Measurements from ENCODE around the gene HDLBP.

Gene HDLBP

DNA sequence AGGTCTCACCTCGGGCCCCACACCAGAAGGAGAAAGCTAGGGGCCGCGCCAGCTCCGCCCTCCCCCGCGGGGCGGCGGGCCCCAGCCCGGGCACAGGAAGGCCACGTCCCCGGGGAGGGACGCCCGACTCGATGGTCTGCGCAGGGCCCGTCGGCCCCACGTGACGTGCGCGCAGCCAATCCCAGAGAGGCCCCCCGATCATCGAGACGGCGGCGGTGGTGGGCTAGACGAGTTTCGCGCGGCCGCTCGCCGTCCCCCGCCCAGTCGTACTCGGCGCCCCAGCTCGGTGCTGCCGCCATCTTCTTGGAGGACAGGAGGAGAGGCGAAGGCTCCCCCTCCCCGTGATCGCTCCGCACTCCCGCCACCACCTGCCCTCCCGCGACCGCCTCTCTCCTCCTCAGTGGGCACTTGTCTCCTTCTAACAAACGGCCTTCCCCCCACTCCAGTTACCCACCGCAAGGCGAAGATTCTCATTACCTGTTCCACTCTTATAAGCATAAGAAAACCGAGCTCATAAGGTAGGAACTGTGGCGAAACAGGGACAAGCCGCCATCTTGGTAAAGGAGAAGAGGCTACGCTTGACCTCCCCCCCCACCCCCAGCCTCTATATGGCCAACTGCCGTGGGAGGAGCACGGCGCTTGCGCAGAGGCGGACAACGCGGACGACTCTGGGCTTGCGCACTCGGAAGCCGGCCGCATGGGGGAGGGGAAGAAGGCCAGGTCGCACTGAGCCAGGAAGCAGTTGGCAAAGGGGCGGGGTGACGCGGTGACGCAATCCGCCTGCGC is at the start of gene HDLBP:
TSS of gene HDLBP (minus strand) at position 580 of the 786 bp plus-strand sequence. CDS start 48,803 bp downstream, outside the sequence.
- H3K4me1 ChIP-seq (ENCODE audit: insufficient read depth, poor library complexity, severe bottlenecking), result peaks cover 56% of the 10 kb centered on the region
- no peaks in the 10 kb centered on the region for H3K9me3 ChIP-seq (ENCODE audit: severe bottlenecking)
- peaks cover 41% of the 10 kb centered on the region for H3K36me3 ChIP-seq (ENCODE audit: low read depth)
- no peaks in the 10 kb centered on the region for H3K27me3 ChIP-seq (ENCODE audit: insufficient read depth, poor library complexity, severe bottlenecking)
- DNase-seq (ENCODE audit: low spot score) (peak; percentile 98), ATAC-seq (ENCODE audit: low read depth) (peak; percentile 83)
- H3K27ac ChIP-seq (ENCODE audit: poor library complexity, severe bottlenecking), result peak within 1 kb of the TSS; percentile 83
- TF ChIP-seq, protein P1, sequence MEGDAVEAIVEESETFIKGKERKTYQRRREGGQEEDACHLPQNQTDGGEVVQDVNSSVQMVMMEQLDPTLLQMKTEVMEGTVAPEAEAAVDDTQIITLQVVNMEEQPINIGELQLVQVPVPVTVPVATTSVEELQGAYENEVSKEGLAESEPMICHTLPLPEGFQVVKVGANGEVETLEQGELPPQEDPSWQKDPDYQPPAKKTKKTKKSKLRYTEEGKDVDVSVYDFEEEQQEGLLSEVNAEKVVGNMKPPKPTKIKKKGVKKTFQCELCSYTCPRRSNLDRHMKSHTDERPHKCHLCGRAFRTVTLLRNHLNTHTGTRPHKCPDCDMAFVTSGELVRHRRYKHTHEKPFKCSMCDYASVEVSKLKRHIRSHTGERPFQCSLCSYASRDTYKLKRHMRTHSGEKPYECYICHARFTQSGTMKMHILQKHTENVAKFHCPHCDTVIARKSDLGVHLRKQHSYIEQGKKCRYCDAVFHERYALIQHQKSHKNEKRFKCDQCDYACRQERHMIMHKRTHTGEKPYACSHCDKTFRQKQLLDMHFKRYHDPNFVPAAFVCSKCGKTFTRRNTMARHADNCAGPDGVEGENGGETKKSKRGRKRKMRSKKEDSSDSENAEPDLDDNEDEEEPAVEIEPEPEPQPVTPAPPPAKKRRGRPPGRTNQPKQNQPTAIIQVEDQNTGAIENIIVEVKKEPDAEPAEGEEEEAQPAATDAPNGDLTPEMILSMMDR (IDR thresholded peaks at IDR 0.05; ENCODE audit: poor library complexity, severe bottlenecking), result peak; percentile 84
- peak within 1 kb of the TSS; percentile 95 for H3K4me3 ChIP-seq (ENCODE audit: severe bottlenecking)

DNA sequence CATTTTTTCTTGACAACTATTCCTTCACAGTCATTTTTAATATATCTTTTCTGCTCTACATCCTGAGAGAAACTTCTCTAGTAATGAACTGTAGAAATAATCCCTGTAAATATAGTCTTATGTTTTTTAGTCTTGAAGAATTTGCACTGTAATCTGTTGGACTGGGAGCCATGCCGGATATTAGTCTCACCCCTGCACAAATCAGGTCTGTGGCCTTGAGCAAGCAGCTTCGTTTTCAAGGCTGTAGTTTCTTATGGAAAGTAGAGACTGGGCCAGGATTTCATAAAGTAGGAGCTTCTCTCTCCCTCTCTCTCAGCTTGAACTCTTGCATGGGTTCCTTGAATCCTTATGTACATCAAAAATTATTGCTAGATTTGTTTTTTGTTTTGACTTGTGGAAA is 49.3 kb upstream of the HDLBP start:
- TF ChIP-seq, protein P1 (IDR thresholded peaks at IDR 0.05; ENCODE audit: poor library complexity, severe bottlenecking), result no peak
- no peak for ATAC-seq (ENCODE audit: low read depth)

GRCh38 chr2:241363426-241363825 is 48.0 kb upstream of the HDLBP start:
- no peak; the same call in 2 of the 3 replicates for ATAC-seq (ENCODE audit: low read depth)
- Histone ChIP-seq H3K9me3 (ENCODE audit: severe bottlenecking) (no peaks in the 10 kb centered on the region), H3K4me3 (ENCODE audit: severe bottlenecking) (no peak overlapping the region), H3K27me3 (ENCODE audit: insufficient read depth, poor library complexity, severe bottlenecking) (no peaks in the 10 kb centered on the region), H3K27ac (ENCODE audit: poor library complexity, severe bottlenecking) (no peak overlapping the region), H3K36me3 (ENCODE audit: low read depth) (peaks cover 12% of the 10 kb centered on the region), H3K4me1 (ENCODE audit: insufficient read depth, poor library complexity, severe bottlenecking) (no peaks in the 10 kb centered on the region)
- TF ChIP-seq, protein P1 (IDR thresholded peaks at IDR 0.05; ENCODE audit: poor library complexity, severe bottlenecking), result no peak
- no peak for DNase-seq (ENCODE audit: low spot score)

More for the DNA sequence above, 49.3 kb upstream of the HDLBP start:
- Histone ChIP-seq H3K4me3 (ENCODE audit: severe bottlenecking) (no peak overlapping the region), H3K4me1 (ENCODE audit: insufficient read depth, poor library complexity, severe bottlenecking) (no peaks in the 10 kb centered on the region), H3K27ac (ENCODE audit: poor library complexity, severe bottlenecking) (no peak overlapping the region), H3K36me3 (ENCODE audit: low read depth) (peaks cover 12% of the 10 kb centered on the region), H3K27me3 (ENCODE audit: insufficient read depth, poor library complexity, severe bottlenecking) (no peaks in the 10 kb centered on the region), H3K9me3 (ENCODE audit: severe bottlenecking) (no peaks in the 10 kb centered on the region)
- no peak for DNase-seq (ENCODE audit: low spot score)

DNA sequence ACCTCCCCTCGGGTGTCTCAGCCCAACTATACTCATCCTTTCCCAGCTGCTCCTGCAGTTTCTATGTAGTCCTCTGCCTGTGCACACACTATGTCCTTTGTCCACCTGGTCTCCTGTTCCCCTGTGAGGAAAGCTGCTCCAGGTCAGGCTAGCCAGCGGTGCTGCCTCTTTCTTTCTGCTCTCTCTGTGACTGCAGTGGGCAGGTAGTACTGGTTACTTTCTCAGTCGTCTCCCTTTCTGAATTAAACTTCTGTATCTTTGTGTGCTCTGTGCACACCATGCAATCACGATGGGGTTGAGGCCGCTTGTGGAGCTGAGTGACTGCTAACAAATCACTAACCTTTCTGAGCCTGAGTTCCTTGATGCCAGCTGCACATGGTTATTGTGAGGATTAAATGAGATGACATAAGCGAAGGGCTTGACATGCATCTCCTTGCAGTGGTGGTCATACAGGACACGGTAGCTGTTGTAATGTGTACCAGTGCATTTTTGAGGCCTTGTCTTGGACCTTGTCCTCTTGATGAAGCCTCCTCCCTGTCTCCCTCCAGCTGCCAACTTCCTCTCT is 44.1 kb upstream of the HDLBP start:
- DNase-seq (ENCODE audit: low spot score) (no peak), ATAC-seq (ENCODE audit: low read depth) (no peak)
- no peaks in the 10 kb centered on the region for H3K27me3 ChIP-seq (ENCODE audit: insufficient read depth, poor library complexity, severe bottlenecking)
- peaks cover 10% of the 10 kb centered on the region for H3K4me1 ChIP-seq (ENCODE audit: insufficient read depth, poor library complexity, severe bottlenecking)
- TF ChIP-seq, protein P1 (IDR thresholded peaks at IDR 0.05; ENCODE audit: poor library complexity, severe bottlenecking), result no peak
- H3K36me3 ChIP-seq (ENCODE audit: low read depth), result peaks cover 4% of the 10 kb centered on the region
- no peak overlapping the region for H3K27ac ChIP-seq (ENCODE audit: poor library complexity, severe bottlenecking)
- no peak overlapping the region for H3K4me3 ChIP-seq (ENCODE audit: severe bottlenecking)
- H3K9me3 ChIP-seq (ENCODE audit: severe bottlenecking), result no peaks in the 10 kb centered on the region

- H3K27me3 ChIP-seq (ENCODE audit: insufficient read depth, poor library complexity, severe bottlenecking), result no peaks in the 10 kb centered on the region
- no peak overlapping the region for H3K4me3 ChIP-seq (ENCODE audit: severe bottlenecking)
- no peaks in the 10 kb centered on the region for H3K9me3 ChIP-seq (ENCODE audit: severe bottlenecking)
- H3K4me1 ChIP-seq (ENCODE audit: insufficient read depth, poor library complexity, severe bottlenecking), result peaks cover 11% of the 10 kb centered on the region
- H3K27ac ChIP-seq (ENCODE audit: poor library complexity, severe bottlenecking), result no peak overlapping the region
- H3K36me3 ChIP-seq (ENCODE audit: low read depth), result peaks cover 13% of the 10 kb centered on the region
- TF ChIP-seq, protein P1 (IDR thresholded peaks at IDR 0.05; ENCODE audit: poor library complexity, severe bottlenecking), result no peak
- ATAC-seq (ENCODE audit: low read depth) (no peak), DNase-seq (ENCODE audit: low spot score) (no peak)
Observed at GRCh38 chr2:241358470-241358869, 43.0 kb upstream of the HDLBP start.

Data from RWPE2 (cell line).